Fibroblast of villous mesenchyme (primary cell): ENCODE data around the gene KDM4B. TPM values are rescaled to one million over a fixed set of nuclear protein-coding genes. Genes with fewer than 3 reads are reported as not detected.
A peak's percentile ranks its signal among the peaks of the same experiment; 100 is the strongest.
"Not testable (repeated sequence)": the region's sequence is repeated elsewhere in the genome, so short reads cannot be mapped to it uniquely, and the experiment has no call there.

ENCODE experiments used
- DNase-seq: peaks from one replicate; pipeline ENCODE4 v3.0.0-alpha.2; 2010; ENCODE audit warnings: low read depth
- H3K4me3 ChIP-seq: 2 replicates; pipeline ENCODE4 v1.5.1; 2011; ENCODE audit warnings: low read depth, mild to moderate bottlenecking, low read length
- CTCF ChIP-seq: IDR thresholded peaks from 2 replicates; pipeline ENCODE4 v1.5.1; 2012; ENCODE audit warnings: low read depth, mild to moderate bottlenecking, low read length; ENCODE audit not compliant: insufficient read depth
- total RNA-seq: library from RNA; depleted of rRNA; stranded (reverse); fragments of >200 nt; gene quantifications from 2 replicates; pipeline ENCODE4 v1.2.3, GENCODE V29; 2012

Gene KDM4B
- total RNA-seq, 1 donor, result 17.7 TPM

GRCh38 chr19:5025027-5025426 lies 56.1 kb downstream of the KDM4B start:
- no peak for TF ChIP-seq CTCF
- H3K4me3 ChIP-seq, result no peak overlapping the region
- no peak for DNase-seq

DNA sequence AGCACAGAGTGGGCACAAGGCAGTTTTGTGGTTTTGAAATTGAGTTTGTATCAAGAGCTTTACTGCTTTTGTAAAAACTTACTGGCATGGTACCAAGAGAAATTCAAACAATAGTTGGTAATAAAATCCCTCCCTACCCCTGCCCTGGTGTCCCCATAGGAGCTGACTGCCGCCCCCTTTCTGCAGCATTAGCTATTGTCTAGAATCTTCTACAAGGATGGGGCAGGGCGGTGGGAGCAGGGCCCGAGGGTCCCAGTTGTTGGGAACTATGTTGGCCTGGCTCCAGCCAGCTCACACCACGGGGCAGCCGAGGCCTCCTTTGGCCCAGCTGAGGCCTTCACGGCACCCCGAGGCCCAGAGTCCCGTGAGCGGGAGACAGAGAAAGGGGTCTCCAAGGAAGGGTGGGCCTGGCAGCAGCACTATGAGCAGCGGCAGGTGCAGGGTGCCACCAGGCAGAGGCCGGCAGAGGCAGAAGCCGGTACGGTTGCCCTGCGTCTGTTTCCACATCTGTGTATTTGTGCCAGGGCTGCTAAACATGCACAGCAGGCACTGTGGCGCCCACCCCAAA lies 57.9 kb downstream of the KDM4B start:
- no peak overlapping the region for H3K4me3 ChIP-seq
- peak; percentile 12 for TF ChIP-seq CTCF
- no peak for DNase-seq

- DNase-seq, result no peak
- TF ChIP-seq CTCF, result no peak
- H3K4me3 ChIP-seq, result no peak overlapping the region
These were observed 59.4 kb downstream of the KDM4B start for GRCh38 chr19:5028229-5028886.

DNA sequence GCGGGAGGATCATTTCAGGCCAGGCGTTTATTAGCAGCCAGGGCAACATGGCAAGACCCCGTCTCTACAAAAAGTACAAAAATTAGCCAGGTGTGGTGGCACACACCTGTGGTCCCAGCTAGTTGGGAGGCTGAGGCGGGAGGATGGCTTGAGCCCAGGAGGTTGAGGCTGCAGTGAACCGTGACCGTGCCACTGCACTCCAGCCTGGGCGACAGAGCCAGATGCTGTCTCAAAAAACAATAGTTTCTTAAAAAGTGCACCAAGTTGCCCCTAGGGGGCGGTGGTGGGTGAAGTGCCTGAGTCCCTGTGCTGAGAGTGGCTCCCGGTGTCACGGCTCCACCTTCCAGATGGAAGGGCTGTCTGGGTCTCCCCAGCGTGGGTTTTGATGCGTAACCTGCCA lies 60.7 kb downstream of the KDM4B start:
- peak; percentile 73 for TF ChIP-seq CTCF
- peak; percentile 59 for DNase-seq
- H3K4me3 ChIP-seq, result not testable (repeated sequence)

- H3K4me3 ChIP-seq, result no peak overlapping the region
- no peak for DNase-seq
- no peak for TF ChIP-seq CTCF
These were observed 61.4 kb downstream of the KDM4B start for GRCh38 chr19:5030136-5030820.

DNA sequence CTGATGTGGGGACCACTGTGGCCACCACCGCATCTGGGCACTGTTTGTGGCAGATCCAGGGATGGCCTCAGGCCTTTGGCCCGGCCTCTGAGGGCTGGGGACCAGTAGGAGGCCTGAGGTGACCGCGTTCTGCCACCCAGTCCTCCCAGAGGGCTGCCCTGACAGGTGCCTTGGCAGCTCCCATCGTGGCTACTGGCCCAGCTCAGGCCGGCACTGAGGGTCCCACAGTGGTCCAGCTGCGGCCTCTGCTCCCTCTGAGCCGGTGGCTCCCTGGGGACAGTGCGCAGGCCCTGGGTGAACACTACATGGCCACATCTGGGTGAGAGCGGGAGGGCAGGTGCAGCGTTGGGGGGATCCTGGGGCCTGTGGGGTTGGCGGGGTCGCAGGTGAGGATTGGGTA lies 61.9 kb downstream of the KDM4B start:
- TF ChIP-seq CTCF, result no peak
- DNase-seq, result no peak
- H3K4me3 ChIP-seq, result no peak overlapping the region
